ENCODE measurements around the gene MYDGF.

DNA sequence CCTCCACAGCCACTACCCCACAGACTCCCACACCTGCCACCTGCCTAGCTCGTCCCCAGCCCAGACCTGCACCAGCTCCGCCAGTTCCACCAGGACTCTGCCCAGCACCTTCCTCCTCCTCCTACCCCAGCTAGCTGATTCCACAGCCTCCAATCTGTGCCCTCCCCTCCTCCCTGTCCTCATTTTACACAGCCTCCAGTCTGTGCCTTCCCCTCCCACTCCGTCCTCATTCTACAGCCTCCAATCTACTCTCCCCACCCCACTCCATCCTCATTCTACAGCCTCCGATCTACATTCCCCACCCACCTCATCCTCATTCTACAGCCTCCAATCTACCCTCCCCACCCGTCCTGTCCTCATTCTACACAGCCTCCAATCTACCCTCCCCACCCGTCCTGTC is 7.3 kb downstream of the MYDGF start:
- TF ChIP-seq, protein P1, sequence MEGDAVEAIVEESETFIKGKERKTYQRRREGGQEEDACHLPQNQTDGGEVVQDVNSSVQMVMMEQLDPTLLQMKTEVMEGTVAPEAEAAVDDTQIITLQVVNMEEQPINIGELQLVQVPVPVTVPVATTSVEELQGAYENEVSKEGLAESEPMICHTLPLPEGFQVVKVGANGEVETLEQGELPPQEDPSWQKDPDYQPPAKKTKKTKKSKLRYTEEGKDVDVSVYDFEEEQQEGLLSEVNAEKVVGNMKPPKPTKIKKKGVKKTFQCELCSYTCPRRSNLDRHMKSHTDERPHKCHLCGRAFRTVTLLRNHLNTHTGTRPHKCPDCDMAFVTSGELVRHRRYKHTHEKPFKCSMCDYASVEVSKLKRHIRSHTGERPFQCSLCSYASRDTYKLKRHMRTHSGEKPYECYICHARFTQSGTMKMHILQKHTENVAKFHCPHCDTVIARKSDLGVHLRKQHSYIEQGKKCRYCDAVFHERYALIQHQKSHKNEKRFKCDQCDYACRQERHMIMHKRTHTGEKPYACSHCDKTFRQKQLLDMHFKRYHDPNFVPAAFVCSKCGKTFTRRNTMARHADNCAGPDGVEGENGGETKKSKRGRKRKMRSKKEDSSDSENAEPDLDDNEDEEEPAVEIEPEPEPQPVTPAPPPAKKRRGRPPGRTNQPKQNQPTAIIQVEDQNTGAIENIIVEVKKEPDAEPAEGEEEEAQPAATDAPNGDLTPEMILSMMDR (conservative IDR thresholded peaks at IDR 0.05) = no peak
- TF ChIP-seq ZFX (IDR thresholded peaks at IDR 0.05) = no peak

Measured in C4-2B (cell line).